DMS 273 (cell line): Measurements from ENCODE around the gene IQCN.
A peak's percentile ranks its signal among the peaks of the same experiment; 100 is the strongest.

Source experiments
- DNase-seq: peaks from one replicate; lab custom pipeline; 2025; ENCODE audit not compliant: unreplicated experiment; lab: John Stamatoyannopoulos, UW

IQCN gene

DNA sequence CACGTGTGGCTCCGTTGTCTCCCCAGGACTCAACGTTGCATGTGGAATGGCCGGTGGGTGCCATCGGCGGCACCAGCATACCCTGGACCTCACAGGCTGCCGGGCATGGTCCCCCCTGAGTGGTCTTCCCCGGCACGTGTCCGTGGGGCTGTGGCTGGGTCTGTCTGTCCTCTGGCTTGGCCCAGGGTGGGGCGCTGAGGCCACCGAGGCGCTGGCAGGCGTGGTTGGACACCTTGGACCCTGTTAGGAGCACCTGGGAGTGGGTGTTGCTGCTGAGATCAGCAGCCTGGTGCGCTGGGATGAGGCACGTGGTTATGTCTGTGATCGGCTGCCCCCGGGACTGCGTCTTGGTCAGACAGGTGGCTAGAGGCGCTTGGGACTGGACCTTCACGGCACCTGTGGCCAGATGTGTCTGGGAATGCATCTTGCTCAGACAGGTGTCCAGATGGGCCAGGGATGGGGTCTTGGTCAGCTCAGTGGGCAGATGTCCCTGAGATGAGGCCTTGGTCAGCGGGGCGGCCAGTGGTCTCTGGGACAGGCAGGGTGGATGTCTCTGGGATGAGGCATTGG is 9.2 kb downstream of the IQCN start:
- no peak for DNase-seq

DNA sequence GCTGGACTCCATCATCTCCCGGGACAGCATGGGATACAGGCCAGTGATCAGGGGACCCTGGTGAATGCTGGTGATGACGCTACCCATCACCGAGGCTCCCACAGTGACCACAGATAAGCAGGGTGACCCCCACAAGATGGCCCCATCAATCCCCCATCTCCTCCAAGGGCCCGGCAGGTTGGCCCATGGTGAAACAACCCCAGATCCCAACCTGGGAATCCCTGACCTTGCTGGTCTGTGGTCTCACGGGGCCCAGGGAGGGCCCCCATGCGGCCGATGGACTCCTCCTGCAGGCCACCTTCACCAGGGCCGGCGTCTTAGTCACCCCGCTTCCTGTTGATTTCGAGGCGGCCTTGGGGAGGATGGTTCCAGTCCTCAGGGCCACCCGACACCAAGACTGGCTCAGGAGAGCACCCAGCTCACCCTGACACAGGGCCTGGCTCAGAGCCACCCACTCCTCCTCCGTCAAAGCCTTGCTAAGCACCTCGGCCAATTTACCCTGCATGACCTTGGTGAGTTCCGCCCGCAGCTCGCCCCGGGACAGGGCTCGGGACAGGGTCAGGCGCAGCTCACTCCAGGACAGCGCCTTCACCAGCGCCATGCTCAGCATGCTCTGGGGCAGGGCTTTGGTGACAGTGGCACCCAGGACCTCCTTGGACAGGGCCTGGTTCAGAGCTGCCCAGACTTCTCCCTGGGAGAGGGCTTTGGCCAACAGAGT is 10.0 kb downstream of the IQCN start:
- DNase-seq: no peak

DNA sequence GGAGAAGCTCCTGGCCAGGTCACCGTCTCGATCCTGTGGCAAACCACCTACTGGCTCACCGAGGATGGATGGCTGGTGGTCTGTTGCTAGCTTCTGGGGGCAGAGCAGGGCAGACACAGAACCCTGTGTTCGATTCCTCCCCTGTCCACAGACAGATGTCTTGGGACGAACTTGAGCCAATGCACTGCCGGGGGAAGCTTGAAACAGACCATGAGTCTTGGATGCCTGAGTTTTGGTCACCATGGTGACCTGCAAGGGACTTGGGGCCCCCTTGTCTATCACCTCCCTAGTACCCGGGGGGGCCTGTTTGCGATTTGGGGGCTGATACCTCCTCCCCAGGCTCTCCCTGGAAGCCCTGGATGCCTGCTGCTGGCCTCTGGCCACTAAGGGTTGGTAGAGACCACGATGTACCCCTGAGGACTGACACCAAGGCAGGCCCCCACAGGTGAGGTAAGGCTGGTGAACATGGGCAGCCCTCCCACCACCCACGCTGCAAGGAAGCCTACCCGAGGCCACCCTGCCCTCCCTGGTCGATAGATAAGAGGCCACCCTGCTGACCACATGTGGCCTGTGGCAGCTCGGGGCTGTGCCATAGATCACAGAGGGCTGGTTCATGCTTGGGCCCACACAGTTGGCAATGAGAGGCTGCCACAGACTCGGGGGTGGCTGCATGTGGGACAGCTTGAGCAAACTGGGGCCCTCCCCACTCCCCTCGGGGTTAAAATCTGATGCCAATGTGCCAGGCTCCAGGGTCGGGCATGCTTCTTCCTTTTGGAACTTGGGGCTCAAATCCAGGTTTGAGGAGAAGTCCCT is 10.7 kb downstream of the IQCN start:
- no peak for DNase-seq

DNA sequence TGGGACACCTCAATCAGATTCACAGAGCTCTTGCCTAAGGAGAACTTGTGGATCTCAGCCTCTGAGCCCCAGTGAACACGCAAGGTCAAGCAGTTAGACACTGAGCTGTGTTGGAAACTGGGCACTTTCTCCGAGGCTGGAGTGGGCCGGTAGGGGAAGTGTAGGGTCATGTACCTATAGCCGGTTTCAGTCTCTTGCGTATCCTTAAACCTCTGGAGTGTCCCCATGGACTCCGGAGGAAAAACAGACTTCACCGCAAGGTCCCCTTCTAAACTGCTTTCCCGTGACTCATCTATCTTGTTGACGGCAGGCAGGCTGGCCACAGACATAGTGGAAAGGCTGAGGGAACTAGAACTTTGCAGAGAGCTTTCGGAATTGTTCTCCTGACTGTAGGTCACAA is 11.3 kb downstream of the IQCN start:
- DNase-seq: no peak

DNA sequence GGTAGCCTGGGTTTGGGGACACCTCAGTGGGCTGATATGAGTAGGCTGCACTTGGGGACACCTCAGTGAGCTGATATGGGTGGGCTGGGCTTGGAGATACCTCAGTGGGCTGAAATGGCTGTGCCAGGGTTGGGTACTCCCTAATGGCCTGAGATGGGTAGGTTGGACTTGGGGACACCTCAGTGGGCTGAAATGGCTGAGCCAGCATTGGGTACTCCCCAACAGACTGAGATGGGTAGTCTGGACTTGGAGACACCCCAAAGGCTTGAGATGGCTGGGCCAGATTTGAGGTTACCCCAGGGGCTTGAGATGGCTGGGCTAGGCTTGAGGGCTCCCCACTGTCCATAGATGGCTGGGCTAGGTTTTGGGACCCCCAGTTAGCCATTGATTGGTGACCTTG is 12.1 kb downstream of the IQCN start:
- no peak for DNase-seq

DNA sequence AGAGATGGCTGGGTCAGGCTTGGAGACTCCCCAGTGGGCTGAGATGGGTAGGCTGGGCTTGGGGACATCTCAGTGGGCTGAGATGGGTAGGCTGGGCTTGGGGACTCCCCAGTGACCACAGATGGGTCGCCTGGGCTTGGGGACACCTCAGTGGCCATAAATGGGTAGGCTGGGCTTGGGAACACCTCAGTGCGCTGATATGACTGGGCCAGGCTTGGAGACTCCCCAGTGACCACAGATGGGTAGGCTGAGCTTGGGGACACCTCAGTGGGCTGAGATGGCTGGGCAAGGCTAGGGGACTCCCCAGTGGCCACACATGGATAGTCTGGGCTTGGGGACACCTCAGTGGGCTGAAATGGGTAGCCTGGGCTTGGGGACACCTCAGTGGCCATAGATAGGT is 12.8 kb downstream of the IQCN start:
- no peak for DNase-seq

DNA sequence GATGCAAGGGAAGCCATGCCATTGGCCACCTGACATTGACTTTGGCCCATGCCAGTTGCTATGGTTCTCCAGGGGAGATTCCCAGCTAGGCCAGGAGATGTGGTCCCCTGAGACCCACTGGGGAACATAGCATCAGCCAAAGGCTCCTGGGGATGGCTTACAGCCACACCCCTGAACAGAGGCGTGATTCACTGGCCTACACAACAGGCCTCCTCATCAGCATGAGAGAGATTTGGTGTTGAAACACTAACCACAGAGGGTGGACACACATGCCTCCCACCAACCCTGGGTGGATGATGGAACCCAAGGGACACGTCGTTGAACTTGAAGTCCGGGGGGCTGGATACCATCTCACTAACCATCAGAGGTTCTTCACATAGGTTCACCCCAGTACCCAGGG is 14.4 kb downstream of the IQCN start:
- no peak for DNase-seq

DNA sequence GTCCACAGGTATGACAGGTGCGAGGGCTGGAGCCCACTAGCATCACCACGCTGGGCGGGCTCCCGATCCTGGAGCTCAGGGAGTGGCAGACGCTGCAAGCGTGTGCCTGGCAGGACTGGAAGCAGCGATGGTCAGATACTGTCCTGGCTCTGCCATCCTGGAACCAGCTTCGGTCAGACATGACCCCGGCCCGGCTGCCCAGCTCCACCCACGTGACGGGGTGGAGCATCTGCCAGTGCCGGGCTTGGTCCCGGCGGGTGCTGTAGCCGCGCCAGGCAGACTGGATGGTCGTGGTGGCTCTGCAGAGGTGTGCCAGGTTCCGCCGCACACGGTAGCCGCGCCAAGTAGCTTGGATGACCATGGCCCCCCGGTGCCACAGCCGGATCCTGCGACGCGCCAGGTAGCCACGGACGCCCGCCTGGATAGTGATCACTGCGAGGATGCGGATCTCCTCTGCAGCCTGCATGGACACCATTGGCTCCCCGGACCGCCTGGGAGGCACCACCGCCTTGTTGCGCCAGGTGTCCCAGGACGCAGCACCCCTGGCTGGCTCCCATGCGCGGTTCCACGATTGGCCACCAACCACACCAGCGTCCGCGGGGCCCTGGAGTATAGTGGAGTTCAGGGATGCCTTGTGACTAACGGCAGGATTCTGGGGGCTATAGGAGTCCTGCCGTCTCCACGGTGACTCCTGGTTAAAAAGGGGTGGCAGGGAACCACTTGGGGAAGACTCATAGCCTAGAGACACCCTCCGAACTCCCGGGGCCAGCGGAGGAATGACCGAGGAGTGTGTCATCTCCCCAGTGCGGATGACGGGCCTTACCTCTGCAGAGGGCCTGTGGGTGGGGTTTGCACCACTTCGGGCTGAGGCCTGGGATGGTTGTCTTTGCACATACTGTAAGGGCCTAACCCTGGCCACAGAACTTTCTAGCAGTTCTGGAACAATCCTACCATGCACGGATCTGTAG is 16.5 kb downstream of the IQCN start:
- DNase-seq: no peak

DNA sequence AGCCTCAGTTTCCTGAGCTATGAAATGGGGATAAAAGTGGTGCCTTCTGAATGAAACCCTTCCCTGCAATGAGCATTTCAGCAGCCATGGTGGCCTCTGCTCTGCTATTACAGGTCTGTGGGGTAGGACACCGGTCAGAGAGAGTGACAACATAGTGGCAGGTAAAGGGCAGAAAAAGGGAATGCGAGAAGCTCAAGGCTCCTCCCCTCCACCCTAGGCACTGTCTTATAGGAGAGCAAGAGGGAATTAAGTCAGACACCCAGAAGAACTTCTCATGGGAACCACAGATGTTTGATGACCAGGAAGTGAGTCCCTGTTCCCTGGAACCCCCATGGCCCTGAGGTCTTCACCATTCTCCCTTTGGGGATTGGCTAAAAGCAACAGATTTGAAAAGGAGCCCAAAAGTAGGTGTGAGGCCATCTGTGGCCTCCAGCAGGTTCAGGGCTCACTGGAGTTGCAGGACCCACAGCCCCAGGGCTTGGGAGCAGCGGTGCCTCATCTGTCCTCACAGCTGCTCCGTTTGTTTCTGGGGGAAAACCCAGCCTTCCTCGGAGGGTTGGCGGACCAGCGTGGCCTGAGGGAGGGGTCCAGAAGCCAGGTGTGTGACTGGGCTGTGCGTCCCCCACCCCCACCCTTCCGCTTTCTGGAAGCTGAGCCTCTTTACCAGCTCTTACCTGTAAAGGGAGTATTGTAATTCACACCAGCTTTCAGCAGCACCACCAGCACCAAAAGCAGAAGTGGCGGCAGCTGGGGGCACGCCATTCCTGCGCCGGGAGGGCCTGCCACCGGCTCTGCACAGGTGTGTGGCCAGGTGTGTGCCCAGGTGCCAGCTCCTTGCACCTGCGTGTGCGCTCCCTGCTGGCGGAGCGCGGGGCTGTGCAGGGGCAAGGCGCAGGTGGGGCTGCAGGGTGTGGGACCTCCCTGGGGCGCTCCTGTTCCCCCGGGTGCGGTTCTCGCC is 19.4 kb downstream of the IQCN start:
- peak; percentile 61 for DNase-seq

DNA sequence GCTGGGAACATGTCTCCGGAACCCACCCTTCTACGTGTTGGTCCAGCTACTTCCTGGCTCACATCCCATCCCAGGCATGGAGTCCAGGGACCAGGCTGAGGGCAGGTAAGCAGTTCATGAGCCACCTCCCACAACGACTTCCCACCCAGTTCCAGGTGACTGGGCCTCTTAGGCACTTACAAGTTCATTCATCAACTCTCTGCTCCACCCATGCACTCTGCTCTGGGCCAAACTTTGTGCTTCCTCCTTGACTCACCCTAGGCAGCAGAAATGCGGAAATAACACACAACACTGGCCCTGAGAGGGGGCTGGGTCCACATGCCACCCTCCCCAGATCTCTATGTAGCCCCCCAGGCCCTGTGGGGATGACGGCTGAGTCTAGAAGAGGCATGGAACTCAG is 20.5 kb downstream of the IQCN start:
- DNase-seq: no peak

DNA sequence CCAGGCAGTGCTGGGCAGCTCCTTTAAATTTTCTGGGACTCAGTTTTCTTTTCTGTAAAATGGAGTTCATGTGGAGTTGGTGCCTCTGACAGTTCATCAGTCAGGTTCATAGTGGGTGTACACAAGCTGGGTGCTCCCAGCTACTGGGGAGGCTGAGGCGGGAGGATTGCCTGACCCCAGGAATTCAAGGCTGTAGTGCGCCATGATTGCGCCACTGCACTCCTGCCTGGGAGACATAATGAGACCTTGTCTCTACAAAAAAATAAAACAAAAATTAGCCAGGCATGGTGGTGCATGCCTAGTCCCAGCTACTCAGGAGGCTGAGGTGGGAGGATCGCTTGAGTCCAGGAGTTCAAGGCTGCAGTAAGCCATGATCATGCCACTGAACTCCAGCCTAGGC is 21.1 kb downstream of the IQCN start:
- no peak for DNase-seq

DNA sequence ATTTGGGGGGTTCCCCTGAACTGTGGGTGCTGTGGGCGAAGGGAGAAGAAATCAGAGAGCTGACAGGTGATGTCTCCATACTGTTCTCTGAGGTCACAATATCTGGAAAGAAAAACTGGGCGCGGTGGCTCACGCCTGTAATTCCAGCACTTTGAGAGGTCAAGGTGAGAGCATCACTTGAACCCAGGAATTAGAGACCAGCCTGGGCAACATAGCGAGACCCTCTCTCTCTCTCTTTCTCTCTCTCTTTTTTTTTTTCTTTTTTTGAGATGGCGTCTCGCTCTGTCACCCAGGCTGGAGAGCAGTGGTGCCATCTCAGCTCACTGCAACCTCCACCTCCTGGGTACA is 21.9 kb downstream of the IQCN start:
- DNase-seq: no peak

DNA sequence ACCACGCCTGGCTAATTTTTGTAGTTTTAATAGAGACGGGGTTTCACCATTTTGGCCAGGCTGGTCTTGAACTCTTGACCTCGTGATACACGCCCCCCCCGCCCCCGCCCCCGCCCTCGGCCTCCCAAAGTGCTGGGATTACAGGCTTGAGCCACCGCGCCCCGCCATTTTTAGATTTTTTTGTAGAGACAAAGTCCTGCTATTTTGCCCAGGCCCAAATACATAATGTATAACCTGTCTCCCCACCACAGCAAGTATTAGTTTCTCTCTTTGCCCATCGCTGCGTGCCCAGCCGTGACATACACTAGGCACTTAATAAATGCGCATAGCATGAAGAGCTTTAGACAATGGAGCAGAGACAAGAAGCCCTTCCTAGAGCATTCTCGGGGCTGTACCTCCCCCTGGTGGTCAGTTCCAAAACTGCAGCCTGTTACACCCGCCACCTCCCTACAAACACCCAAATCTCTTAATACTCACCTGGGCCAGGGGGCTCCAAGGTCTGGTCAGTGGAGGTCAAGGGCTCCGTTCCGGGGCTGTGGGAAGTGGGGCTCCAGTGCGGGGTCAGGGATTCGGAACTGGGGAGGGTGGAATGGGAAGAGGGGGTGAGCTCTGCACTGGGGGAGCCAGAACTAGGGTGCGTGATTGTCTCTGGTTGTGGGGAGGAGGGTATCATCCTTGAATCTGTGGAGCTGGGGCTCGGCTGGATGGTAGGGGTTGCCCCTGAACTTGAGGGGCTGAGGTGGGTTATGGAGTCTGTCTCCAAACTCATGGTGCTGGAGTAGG is 22.5 kb downstream of the IQCN start:
- DNase-seq: peak; percentile 88

DNA sequence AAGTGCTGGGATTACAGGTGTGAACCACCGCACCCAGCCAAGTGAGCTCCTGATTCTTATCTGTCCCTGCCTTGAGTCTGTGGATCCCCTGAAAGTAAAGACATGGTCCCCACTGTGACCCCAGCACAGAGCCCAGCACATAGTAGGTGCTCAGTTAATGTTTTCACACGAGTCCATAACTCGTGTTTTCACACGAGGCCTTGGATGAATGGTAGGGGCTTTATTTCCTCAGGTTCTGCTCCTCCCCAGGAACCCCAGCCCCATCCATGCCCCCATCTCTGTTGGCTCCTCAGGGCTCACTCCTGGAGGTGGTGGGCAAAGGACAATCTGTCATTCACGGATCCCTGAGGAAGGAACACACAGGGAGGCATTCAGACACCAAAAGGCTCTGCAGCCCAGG is 24.4 kb downstream of the IQCN start:
- DNase-seq: no peak

DNA sequence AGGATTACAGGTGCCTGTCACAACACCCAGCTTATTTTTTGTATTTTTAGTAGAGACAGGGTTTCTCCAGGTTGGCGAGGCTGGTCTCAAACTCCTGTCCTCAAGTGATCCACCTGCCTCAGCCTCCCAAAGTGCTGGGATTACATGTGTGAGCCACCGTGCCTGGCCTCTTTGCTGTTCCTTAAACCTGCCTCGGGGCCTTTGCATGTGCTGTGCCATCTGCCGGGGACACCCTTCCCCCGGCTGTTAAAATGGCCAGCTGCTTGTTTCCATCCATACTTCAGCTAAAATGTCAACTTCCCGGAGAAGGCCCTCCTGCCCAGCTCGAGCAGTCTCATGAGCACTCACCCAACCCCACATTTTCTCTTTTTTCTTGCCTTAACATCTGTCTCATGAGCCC is 29.0 kb downstream of the IQCN start:
- no peak for DNase-seq

DNA sequence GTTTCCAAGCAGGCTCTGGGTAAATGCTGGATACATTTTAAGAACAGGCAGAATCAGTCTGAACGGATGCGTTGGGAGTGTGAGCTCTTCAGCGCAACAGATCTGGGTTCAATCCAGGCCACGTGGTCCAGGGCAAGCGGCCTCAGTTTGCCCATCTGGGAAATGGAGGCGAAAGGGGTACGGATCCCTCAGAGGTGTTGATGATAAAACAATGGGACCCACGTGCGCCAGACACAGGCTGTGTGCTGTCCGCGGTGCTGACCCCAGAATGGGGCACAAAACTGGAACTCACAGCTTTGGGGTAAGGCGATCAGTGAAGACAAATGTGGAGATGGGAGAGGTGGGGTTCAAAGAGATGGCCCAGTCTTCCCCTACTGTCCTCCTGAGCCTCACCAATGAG is 34.9 kb downstream of the IQCN start:
- no peak for DNase-seq

DNA sequence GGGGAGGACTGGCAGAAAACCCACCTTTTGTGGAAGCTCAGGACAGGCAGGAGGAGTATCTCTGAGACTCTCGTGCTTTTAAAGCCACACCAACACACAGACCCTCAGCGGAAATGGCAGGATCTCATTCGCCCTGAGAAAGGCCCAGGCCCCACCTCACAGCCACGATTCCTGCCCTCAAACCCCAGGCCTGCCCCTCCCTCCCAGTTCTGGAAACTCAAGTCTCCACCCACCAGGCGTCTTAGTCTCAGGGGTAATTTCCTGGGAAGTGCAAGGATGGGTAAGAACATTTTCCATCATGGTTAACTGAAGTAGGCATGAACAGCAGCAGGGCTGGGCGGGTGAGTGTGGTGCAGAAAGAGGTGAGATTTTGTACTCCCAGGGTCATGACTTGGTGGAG is 40.1 kb downstream of the IQCN start:
- DNase-seq: no peak

DNA sequence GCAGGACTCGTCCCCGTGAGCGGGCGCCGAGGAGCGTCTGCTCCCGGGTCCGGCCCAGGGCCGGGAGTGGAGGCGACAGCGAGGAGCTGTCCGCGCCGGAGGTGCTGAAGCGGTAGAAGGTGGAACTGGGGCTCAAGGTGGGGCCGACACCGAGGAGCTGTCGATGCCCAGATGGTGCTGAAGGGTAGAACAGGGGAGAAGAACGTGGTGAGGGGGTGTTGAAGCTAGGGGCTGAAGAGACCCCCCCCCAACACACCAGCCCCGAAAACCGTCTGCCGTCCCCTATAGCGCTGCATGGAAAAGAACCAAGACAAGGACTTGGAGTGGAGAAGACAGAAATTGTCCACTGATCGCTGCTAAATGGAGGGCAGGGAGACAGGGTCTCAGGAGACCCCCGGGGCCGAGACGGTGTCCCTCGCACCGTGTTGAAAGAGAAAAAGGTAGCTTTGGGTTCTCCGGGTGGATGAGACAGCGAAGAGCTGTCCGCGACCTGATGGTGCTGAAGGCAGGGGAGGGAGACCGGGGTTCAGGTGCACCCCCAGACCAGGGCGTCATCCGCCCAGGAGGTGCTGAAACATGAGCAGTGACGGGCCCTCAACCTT is 40.9 kb downstream of the IQCN start:
- DNase-seq: peak; percentile 83
